22Rv1 (cell line): ENCODE data around the gene ACE2.

Experiments used
- H3K27ac ChIP-seq: fragments of 450-650 bp; 2 replicates; pipeline ENCODE4 v1.5.1; 2017
- ZFX ChIP-seq: fragments of 450-650 bp; IDR thresholded peaks from 2 replicates; pipeline ENCODE4 v1.6.1; 2017; ENCODE audit warnings: antibody characterized with exemption, borderline replicate concordance
- TF ChIP-seq, protein P1 (sequence below): fragments of 450-650 bp; IDR thresholded peaks from 2 replicates; pipeline ENCODE4 v1.5.1; 2017; ENCODE audit warnings: mild to moderate bottlenecking

ACE2 gene

DNA sequence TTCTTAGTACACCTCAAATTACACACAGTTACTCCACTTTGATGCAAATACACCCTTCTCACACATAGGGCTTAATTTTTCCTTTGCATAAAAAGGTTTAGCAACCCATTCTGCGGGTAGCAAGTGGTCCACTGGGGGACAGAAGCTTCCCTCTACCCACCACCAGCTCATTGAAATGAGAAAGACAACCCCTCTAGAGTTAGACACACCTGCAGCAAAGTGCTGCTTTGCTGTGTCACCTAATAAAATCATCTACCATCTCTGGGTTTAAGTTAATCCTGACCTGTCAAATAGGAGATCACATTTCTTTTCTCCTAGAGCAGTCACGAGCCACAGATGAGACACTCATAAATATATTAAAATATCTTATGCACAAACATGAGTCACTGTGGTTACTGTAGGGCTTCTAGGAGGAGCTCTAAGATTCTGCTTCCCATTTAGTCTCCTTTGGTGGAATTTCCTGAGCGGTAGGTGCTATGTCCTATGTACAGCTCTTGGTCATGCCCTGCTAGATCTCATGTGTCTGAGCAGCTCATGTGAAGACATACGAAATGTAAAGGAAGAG, 88.3 kb downstream of the ACE2 start:
- no peak for TF ChIP-seq ZFX
- TF ChIP-seq, protein P1, sequence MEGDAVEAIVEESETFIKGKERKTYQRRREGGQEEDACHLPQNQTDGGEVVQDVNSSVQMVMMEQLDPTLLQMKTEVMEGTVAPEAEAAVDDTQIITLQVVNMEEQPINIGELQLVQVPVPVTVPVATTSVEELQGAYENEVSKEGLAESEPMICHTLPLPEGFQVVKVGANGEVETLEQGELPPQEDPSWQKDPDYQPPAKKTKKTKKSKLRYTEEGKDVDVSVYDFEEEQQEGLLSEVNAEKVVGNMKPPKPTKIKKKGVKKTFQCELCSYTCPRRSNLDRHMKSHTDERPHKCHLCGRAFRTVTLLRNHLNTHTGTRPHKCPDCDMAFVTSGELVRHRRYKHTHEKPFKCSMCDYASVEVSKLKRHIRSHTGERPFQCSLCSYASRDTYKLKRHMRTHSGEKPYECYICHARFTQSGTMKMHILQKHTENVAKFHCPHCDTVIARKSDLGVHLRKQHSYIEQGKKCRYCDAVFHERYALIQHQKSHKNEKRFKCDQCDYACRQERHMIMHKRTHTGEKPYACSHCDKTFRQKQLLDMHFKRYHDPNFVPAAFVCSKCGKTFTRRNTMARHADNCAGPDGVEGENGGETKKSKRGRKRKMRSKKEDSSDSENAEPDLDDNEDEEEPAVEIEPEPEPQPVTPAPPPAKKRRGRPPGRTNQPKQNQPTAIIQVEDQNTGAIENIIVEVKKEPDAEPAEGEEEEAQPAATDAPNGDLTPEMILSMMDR, result no peak
- H3K27ac ChIP-seq, result no peak overlapping the region

DNA sequence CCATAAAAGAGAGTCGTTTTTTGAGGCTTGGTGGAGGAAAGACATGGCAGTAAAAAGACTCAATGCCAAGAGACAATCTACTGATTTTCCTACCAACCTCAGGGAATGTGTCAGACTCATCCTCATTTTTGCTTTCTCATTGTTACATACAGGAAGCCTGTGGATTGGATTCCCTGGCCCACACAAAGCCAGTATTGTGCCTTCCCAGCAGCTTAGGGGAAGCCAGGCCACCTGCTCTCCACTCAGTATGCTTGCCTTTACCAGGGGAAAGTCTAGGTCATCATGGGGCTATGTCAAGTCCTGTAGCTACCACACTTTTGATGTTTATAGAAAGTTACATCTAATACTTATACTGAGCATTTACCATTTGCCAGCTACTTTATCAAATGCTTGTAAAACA, 89.2 kb downstream of the ACE2 start:
- H3K27ac ChIP-seq, result no peak overlapping the region
- no peak for TF ChIP-seq ZFX
- TF ChIP-seq, protein P1, result no peak
